AG09309 (cell line): ENCODE data around the gene RPRD2.
"Not testable (repeated sequence)": the region's sequence is repeated elsewhere in the genome, so short reads cannot be mapped to it uniquely, and the experiment has no call there.

Experiments used
- DNase-seq: peaks from one replicate; pipeline ENCODE4 v3.0.0-alpha.2; 2010; ENCODE audit warnings: low read depth
- H3K4me3 ChIP-seq: 2 replicates; pipeline ENCODE4 v1.5.1; 2011; ENCODE audit warnings: mild to moderate bottlenecking, low read depth, low read length, moderate library complexity; ENCODE audit not compliant: control insufficient read depth
- CTCF ChIP-seq: IDR thresholded peaks from 2 replicates; pipeline ENCODE4 v1.5.1; 2011; ENCODE audit warnings: mild to moderate bottlenecking, low read depth, low read length, inconsistent platforms; ENCODE audit not compliant: insufficient read depth, control insufficient read depth; ENCODE audit errors: missing control alignments

RPRD2 gene

GRCh38 chr1:150388241-150388640 lies 24.3 kb downstream of the RPRD2 start:
- no peak for DNase-seq
- no peak for TF ChIP-seq CTCF

DNA sequence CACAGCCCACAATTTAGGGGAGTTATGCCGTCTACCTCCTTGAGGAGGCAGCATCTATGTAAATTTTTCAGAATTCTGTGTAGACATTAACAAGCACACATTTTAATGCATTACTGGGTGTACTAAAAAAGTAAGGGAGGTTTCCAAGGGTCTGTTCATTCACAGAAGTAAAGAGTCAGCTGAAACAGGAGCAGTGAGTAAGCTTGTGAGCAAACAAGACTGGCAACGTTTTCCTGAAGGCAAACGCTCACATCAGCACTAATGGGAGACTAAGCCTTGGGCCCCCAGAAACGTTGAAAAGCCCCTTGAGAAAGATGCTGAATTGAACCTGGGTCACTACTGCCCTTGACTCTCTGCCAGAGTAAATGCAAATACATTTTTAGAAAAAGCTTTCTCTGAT lies 25.7 kb downstream of the RPRD2 start:
- H3K4me3 ChIP-seq = no peak overlapping the region
- TF ChIP-seq CTCF = no peak
- no peak for DNase-seq

More at GRCh38 chr1:150388241-150388640, 24.3 kb downstream of the RPRD2 start:
- no peak overlapping the region for H3K4me3 ChIP-seq

- no peak for TF ChIP-seq CTCF
- no peak for DNase-seq
Observed at GRCh38 chr1:150392627-150393026, 28.7 kb downstream of the RPRD2 start.

DNA sequence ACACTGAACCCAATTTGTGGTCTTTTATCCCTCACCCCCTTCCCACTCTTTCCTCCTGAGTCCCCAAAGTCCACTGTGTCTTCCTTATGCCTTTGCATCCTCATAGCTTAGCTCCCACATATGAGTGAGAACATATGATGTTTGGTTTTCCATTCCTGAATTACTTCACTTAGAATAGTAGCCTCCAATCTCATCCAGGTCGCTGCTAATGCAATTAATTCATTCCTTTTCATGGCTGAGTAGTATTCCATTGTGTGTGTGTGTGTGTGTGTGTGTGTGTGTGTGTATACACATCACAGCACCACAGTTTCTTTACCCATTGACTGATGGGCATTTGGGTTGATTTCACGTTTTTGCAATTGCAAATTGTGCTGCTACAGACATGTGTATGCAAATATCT lies 31.2 kb downstream of the RPRD2 start:
- not testable (repeated sequence) for DNase-seq, H3K4me3 ChIP-seq

More at GRCh38 chr1:150392627-150393026, 28.7 kb downstream of the RPRD2 start:
- no peak overlapping the region for H3K4me3 ChIP-seq

DNA sequence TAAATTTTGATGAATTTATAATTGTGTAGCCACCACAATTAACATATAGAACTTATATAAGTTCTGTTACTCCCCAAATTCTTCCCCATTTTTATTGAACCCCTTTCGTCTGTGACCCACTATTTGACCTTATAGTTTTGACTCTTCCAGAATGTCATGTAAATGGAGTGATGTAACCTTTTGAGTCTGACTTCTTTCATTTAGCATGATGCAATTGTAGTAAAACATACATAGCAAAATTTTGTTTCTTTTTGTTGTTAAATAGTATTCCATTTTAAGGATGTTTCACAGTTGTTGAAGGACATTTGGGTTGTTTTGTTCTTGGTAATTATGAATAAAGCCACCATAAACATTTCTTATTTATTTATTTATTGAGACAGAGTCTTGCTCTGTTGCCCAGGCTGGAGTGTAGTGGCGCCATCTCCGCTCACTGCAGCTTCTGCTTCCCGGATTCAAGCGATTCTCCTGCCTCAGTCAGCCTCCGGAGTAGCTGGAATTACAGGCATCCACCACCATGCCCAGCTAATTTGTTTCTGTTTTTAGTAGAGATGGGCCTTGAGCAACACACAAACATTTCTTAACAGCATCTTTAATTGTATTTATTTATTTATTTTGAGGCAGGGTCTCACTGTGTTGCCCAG lies 33.6 kb downstream of the RPRD2 start:
- TF ChIP-seq CTCF = no peak
- no peak for DNase-seq
- no peak overlapping the region for H3K4me3 ChIP-seq

DNA sequence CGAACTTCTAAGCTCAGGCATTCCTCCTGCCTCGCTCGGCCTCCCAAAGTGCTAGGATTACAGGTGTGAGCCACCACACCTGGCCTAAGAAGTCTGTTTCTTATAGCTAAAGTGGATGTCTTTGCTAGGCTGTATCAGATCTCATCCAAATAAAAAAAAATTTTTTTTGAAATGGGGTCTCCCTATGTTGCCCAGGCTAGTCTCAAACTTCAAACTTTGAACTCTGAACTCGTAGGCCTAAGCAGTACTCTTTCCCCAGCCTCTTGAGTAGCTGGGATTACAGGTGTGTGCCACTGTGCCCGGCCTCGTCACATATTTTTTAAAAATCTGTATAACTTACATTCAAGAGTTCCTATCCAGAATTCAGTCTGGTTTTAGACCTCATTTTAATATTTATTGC lies 40.5 kb downstream of the RPRD2 start:
- no peak for TF ChIP-seq CTCF
- no peak for DNase-seq

GRCh38 chr1:150405660-150406059 lies 41.7 kb downstream of the RPRD2 start:
- no peak for DNase-seq
- H3K4me3 ChIP-seq = no peak overlapping the region
- no peak for TF ChIP-seq CTCF

More for the DNA sequence above, 40.5 kb downstream of the RPRD2 start:
- H3K4me3 ChIP-seq = no peak overlapping the region
